ENCODE measurements around the gene RYR2. TPM values are rescaled to one million over a fixed set of nuclear protein-coding genes. Genes with fewer than 3 reads are reported as not detected.
A peak's percentile ranks its signal among the peaks of the same experiment; 100 is the strongest.

The RYR2 gene
- total RNA-seq, 1 donor from 2014 or later: 5.4 TPM

DNA sequence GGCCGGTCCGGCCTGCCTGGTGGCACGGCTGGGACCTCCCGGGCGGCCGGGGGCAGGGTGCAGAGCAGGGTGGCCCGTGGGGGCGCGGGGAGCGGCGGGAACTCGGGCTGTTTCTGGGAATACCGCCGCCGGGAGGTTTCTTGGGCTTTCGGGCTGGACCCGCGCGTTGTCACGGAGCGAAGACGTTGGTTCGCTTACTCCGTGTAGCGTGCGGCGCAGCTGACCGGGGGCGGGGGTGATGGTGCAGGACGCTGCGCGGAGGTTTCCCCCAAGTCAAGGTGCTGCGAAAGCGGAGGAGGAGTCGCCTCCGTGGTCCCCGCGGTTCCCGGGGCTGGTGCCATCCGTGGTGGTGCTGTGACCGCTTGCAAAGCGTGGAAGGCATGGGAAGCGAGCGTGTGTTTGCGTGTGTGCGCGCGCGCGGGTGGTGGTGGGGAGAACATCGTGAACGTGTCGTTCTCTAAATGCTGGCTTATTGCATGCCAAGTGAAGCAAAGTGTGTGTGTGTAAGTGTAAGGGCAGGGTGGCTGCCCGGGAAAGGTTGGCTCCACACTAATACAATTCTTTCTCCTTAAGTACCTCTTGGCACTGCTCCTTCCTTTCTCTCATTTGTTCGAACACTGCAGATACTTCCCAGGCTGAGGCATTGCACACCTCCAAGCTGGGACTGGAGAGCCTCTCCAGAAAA, 1.1 kb downstream of the RYR2 start:
- Mint-ChIP-seq H3K36me3 (ENCODE audit: low read depth, unreplicated experiment) (peaks cover 10% of the 10 kb centered on the region), H3K4me1 (ENCODE audit: unreplicated experiment) (peaks cover 11% of the 10 kb centered on the region), H3K4me3 (ENCODE audit: unreplicated experiment) (peak overlapping the region; percentile 91), H3K27ac (ENCODE audit: unreplicated experiment) (peak overlapping the region; percentile 39), H3K9me3 (ENCODE audit: unreplicated experiment) (no peaks in the 10 kb centered on the region), H3K27me3 (ENCODE audit: unreplicated experiment) (peaks cover 16% of the 10 kb centered on the region)
- DNase-seq (ENCODE audit: low spot score): peak; percentile 33
- TF ChIP-seq, protein P1, sequence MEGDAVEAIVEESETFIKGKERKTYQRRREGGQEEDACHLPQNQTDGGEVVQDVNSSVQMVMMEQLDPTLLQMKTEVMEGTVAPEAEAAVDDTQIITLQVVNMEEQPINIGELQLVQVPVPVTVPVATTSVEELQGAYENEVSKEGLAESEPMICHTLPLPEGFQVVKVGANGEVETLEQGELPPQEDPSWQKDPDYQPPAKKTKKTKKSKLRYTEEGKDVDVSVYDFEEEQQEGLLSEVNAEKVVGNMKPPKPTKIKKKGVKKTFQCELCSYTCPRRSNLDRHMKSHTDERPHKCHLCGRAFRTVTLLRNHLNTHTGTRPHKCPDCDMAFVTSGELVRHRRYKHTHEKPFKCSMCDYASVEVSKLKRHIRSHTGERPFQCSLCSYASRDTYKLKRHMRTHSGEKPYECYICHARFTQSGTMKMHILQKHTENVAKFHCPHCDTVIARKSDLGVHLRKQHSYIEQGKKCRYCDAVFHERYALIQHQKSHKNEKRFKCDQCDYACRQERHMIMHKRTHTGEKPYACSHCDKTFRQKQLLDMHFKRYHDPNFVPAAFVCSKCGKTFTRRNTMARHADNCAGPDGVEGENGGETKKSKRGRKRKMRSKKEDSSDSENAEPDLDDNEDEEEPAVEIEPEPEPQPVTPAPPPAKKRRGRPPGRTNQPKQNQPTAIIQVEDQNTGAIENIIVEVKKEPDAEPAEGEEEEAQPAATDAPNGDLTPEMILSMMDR (IDR thresholded peaks at IDR 0.05; ENCODE audit: unreplicated experiment): no peak

DNA sequence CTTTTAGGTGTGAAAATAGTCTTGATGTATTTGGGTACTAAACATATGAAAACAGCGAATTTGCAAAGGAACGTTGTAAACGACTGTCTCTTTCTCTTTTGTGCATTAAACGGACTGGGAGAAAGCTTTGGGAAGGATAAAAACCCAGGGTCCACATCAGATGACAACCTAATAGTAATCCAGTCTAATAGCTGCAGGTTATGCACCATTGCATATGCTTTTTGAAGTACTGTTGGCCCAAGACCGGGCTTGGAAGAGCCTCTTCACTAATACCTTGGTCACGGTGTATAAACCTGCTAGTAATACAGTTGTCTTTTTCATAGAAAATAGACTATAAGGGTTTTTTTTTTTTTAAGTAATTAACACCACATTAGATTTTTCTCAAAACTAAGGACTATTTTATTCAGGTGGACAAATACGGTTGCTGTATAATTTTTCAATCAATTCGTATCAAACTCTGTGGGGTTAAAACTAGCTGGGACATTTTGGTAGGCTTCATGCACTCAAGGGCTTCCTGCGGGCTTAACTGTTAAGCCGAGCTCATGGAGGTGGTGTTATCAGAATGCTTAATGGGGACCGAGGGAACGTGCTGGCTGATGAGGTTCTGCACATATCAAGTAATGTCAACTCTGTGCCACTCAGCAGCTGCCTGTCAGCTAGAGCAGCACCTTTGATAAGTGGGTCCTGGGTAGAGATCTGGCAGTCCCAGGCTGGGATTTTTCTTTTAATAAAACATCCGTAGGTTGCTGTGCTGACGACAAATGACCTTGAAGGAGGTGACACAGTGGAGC, 2.1 kb downstream of the RYR2 start:
- TF ChIP-seq, protein P1 (IDR thresholded peaks at IDR 0.05; ENCODE audit: unreplicated experiment): no peak
- no peak overlapping the region for H3K27ac Mint-ChIP-seq (ENCODE audit: unreplicated experiment)
- H3K27me3 Mint-ChIP-seq (ENCODE audit: unreplicated experiment): peaks cover 16% of the 10 kb centered on the region
- no peak for DNase-seq (ENCODE audit: low spot score)
- H3K4me1 Mint-ChIP-seq (ENCODE audit: unreplicated experiment): peaks cover 11% of the 10 kb centered on the region
- peaks cover 10% of the 10 kb centered on the region for H3K36me3 Mint-ChIP-seq (ENCODE audit: low read depth, unreplicated experiment)
- H3K4me3 Mint-ChIP-seq (ENCODE audit: unreplicated experiment): peak overlapping the region; percentile 91
- H3K9me3 Mint-ChIP-seq (ENCODE audit: unreplicated experiment): no peaks in the 10 kb centered on the region

DNA sequence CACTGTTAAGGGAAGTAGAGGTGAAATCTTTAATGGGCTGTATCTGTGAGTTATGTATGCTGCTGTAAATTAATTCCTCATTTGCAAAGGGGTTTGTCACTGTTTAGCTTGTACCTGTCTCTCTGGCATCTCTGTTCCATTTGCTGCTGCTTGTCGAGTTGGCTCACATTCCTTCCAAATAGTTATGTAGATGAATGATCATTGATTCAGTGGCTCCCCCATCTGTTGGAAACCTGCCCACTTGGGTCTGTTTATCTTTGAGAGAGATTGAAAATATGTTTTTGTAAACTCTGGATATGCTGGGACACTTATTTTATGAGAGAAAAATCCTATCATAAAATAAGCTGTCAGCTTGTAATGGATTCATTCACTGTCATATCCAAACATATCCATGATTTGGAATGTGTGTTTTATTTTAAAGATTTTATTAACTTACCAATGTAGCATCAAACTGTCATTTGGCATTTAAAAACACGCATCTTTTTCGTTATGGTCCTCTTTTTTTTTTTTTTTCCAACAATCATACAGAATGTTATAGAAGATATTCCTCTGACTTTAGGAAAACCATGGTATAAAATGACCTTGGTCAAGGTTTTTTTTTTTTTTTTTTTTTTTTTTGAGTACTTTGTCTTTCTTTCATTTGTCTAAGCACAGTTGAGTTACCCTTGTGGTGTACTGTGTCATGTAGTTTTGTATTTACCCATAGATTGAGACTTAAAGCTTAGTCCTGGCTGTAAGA, 3.5 kb downstream of the RYR2 start:
- Mint-ChIP-seq H3K36me3 (ENCODE audit: low read depth, unreplicated experiment) (peaks cover 10% of the 10 kb centered on the region), H3K4me3 (ENCODE audit: unreplicated experiment) (no peak overlapping the region), H3K27ac (ENCODE audit: unreplicated experiment) (no peak overlapping the region), H3K27me3 (ENCODE audit: unreplicated experiment) (peaks cover 16% of the 10 kb centered on the region), H3K4me1 (ENCODE audit: unreplicated experiment) (peaks cover 11% of the 10 kb centered on the region), H3K9me3 (ENCODE audit: unreplicated experiment) (no peaks in the 10 kb centered on the region)
- DNase-seq (ENCODE audit: low spot score): no peak
- TF ChIP-seq, protein P1 (IDR thresholded peaks at IDR 0.05; ENCODE audit: unreplicated experiment): no peak

DNA sequence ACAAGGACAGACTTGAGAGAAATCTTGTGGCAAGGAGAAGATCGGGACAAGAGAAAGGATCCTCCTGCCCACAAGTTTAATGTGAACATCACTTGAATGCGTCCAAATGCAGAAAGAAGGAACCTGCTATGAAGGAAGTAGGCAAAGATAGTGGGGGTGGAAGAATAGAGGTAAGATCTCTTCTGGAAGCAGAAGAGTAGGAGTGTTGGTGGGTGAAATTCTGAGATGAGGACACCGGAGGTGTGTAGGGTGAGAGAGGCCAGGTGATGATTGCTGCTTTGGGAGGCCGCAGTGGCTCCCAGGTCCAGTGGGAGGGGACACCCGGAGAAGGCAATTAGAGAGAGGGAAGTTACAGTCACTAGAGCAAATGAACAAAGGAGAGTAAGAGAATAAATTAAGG, 6.8 kb downstream of the RYR2 start:
- no peak overlapping the region for H3K27ac Mint-ChIP-seq (ENCODE audit: unreplicated experiment)
- no peaks in the 10 kb centered on the region for H3K9me3 Mint-ChIP-seq (ENCODE audit: unreplicated experiment)
- no peak overlapping the region for H3K4me3 Mint-ChIP-seq (ENCODE audit: unreplicated experiment)
- DNase-seq (ENCODE audit: low spot score): no peak
- peaks cover 3% of the 10 kb centered on the region for H3K27me3 Mint-ChIP-seq (ENCODE audit: unreplicated experiment)
- TF ChIP-seq, protein P1 (IDR thresholded peaks at IDR 0.05; ENCODE audit: unreplicated experiment): no peak
- H3K4me1 Mint-ChIP-seq (ENCODE audit: unreplicated experiment): peaks cover under 1% of the 10 kb centered on the region
- no peaks in the 10 kb centered on the region for H3K36me3 Mint-ChIP-seq (ENCODE audit: low read depth, unreplicated experiment)

Data from endothelial cell (in vitro differentiated cells).